Measurements from ENCODE around the gene HEATR5A.

GRCh38 chr14:31300296-31300695, 120.1 kb downstream of the HEATR5A start:
- TF ChIP-seq CTCF (IDR thresholded peaks at IDR 0.05; ENCODE audit: low read depth, low read length) (no peak), EZH2phosphoT487 (IDR thresholded peaks at IDR 0.05; ENCODE audit: low read depth) (no peak)

Data from OCI-LY3 (cell line).